Liver (tissue), 9 donors: Measurements from ENCODE around the gene ITCH. TPM values are rescaled to one million over a fixed set of nuclear protein-coding genes. Genes with fewer than 3 reads are reported as not detected.
"Not testable (repeated sequence)": the region's sequence is repeated elsewhere in the genome, so short reads cannot be mapped to it uniquely, and the experiment has no call there.

Experiments used
- DNase-seq: peaks from one replicate; pipeline ENCODE4 v3.0.0-alpha.2; 2017; ENCODE audit warnings: low spot score
- H3K27ac ChIP-seq, 2 donors: one replicate each; pipeline ENCODE4 v1.7.0; 2013; ENCODE audit warnings: inconsistent platforms in 2 of 2, low read length in 2 of 2, control low read depth in 1 of 2, low read depth in 1 of 2, mild to moderate bottlenecking in 1 of 2
- H3K27me3 ChIP-seq, 4 donors: one replicate each; pipeline versions ENCODE4 v1.6.1 to v1.7.0; 2013; ENCODE audit warnings: low read length in 3 of 4, inconsistent platforms in 1 of 4, mild to moderate bottlenecking in 1 of 4, moderate library complexity in 1 of 4; ENCODE audit not compliant: control insufficient read depth in 4 of 4, insufficient read depth in 4 of 4
- H3K36me3 ChIP-seq, 4 donors: one replicate each; pipeline versions ENCODE4 v1.6.1 to v1.7.0; 2013; ENCODE audit warnings: low read length in 3 of 4, mild to moderate bottlenecking in 3 of 4, low read depth in 1 of 4, moderate library complexity in 1 of 4; ENCODE audit not compliant: control insufficient read depth in 4 of 4, insufficient read depth in 3 of 4
- H3K4me1 ChIP-seq, 4 donors: one replicate each; pipeline versions ENCODE4 v1.6.1 to v1.7.0; 2013; ENCODE audit warnings: low read length in 3 of 4, mild to moderate bottlenecking in 3 of 4, moderate library complexity in 1 of 4; ENCODE audit not compliant: control insufficient read depth in 4 of 4, insufficient read depth in 4 of 4
- H3K4me3 ChIP-seq, 3 donors: one replicate each; pipeline versions ENCODE4 v1.6.1 to v1.7.0; 2013; ENCODE audit warnings: low read length in 3 of 3, control low read depth in 1 of 3, low read depth in 1 of 3, mild to moderate bottlenecking in 1 of 3
- H3K9ac ChIP-seq, 2 donors: one replicate each; pipeline ENCODE4 v1.7.0; 2013; ENCODE audit warnings: low read length in 2 of 2, mild to moderate bottlenecking in 2 of 2, moderate library complexity in 2 of 2, control low read depth in 1 of 2, low read depth in 1 of 2
- H3K9me3 ChIP-seq, 4 donors: one replicate each; pipeline versions ENCODE4 v1.6.1 to v1.7.0; 2013; ENCODE audit warnings: low read length in 3 of 4; ENCODE audit not compliant: control insufficient read depth in 4 of 4
- ATF3 ChIP-seq: IDR thresholded peaks from 2 replicates; pipeline ENCODE4 v1.6.1; 2016; ENCODE audit warnings: antibody characterized with exemption
- EGR1 ChIP-seq, 2 donors: IDR thresholded peaks; 2 replicates each; pipeline ENCODE4 v1.6.1; 2016 to 2018; ENCODE audit warnings: antibody characterized with exemption in 2 of 2, low read depth in 2 of 2
- FOXA1 ChIP-seq: IDR thresholded peaks from 2 replicates; pipeline ENCODE4 v1.6.1; 2016; ENCODE audit warnings: antibody characterized with exemption
- FOXA2 ChIP-seq: IDR thresholded peaks from 2 replicates; pipeline ENCODE4 v1.6.1; 2016; ENCODE audit warnings: antibody characterized with exemption
- GABPA ChIP-seq, 2 donors: IDR thresholded peaks in 1 of 2; conservative IDR thresholded peaks in 1 of 2; 2 replicates each; pipeline ENCODE4 v1.6.1; 2016; ENCODE audit warnings: antibody characterized with exemption in 2 of 2, mild to moderate bottlenecking in 1 of 2, moderate library complexity in 1 of 2
- HNF4A ChIP-seq, 2 donors: conservative IDR thresholded peaks; 2 replicates each; pipeline ENCODE4 v1.6.1; 2016; ENCODE audit warnings: antibody characterized with exemption in 2 of 2, mild to moderate bottlenecking in 2 of 2
- HNF4G ChIP-seq: IDR thresholded peaks from 2 replicates; pipeline ENCODE4 v1.6.1; 2016; ENCODE audit warnings: antibody characterized with exemption
- JUND ChIP-seq, 2 donors: IDR thresholded peaks; 2 replicates each; pipeline ENCODE4 v1.6.1; 2016; ENCODE audit warnings: antibody characterized with exemption in 2 of 2
- MAX ChIP-seq: IDR thresholded peaks from 2 replicates; pipeline ENCODE4 v1.6.1; 2016; ENCODE audit warnings: antibody characterized with exemption
- NR2F2 ChIP-seq: IDR thresholded peaks from 2 replicates; pipeline ENCODE4 v1.6.1; 2016; ENCODE audit warnings: antibody characterized with exemption
- RAD21 ChIP-seq, 2 donors: IDR thresholded peaks; 2 replicates each; pipeline ENCODE4 v1.6.1; 2016; ENCODE audit warnings: antibody characterized with exemption in 2 of 2, mild to moderate bottlenecking in 2 of 2
- REST ChIP-seq: IDR thresholded peaks from 2 replicates; pipeline ENCODE4 v1.6.1; 2016; ENCODE audit warnings: antibody characterized with exemption, mild to moderate bottlenecking
- RXRA ChIP-seq, 2 donors: IDR thresholded peaks; 2 replicates each; pipeline ENCODE4 v1.6.1; 2017 to 2018; ENCODE audit warnings: antibody characterized with exemption in 2 of 2, mild to moderate bottlenecking in 1 of 2
- SP1 ChIP-seq: IDR thresholded peaks from 2 replicates; pipeline ENCODE4 v1.6.1; 2018; ENCODE audit warnings: antibody characterized with exemption, mild to moderate bottlenecking
- TAF1 ChIP-seq: conservative IDR thresholded peaks from 2 replicates; pipeline ENCODE4 v1.6.1; 2016; ENCODE audit warnings: antibody characterized with exemption, mild to moderate bottlenecking
- YY1 ChIP-seq: IDR thresholded peaks from 2 replicates; pipeline ENCODE4 v1.6.1; 2016; ENCODE audit warnings: antibody characterized with exemption, mild to moderate bottlenecking
- WGBS: extraction: QIAGEN DNeasy Blood & Tissue Kit; methylation state at CpG from one replicate; pipeline ENCODE4 v1.1.7; 2013; 5-methylcytosine and 5-hydroxymethylcytosine counted together
- polyA plus RNA-seq, 2 donors: library from polyadenylated mRNA; stranded (reverse) in 1 of 2; unstranded in 1 of 2; fragments of 200-250 nt in 1 of 2; fragments of >200 nt in 1 of 2; fragmentation: Nextera tagmentation in 1 of 2; extraction: Ambion mirVana in 1 of 2; gene quantifications; one replicate each; pipeline versions ENCODE4 v1.2.1 to v1.2.3, GENCODE V29; 2013 to 2015
- total RNA-seq, 2 donors: library from RNA; depleted of rRNA; stranded (reverse); fragments of >200 nt; gene quantifications; one replicate each; pipeline ENCODE4 v1.2.3, GENCODE V29; 2014
- donor health status: healthy.
- donor health status: healthy.
- donor health status: healthy.
- donor health status: healthy.
- donor health status: healthy.

Gene ITCH
- total and polyA plus RNA-seq, 4 donors = 14.3 to 85.3 (median 25.8) TPM

- Histone ChIP-seq H3K4me3 (no peak overlapping the region), H3K9ac (no peak overlapping the region), H3K27me3 (no peaks in the 10 kb centered on the region), H3K4me1 (peaks cover 12 to 52% (median 37%) of the 10 kb centered on the region in 4 donors), H3K9me3 (no peaks in the 10 kb centered on the region), H3K27ac (peak overlapping the region in 1 of 2 donors; percentile 7), H3K36me3 (peaks cover 4 to 23% (median 14%) of the 10 kb centered on the region in 4 donors)
- TF ChIP-seq RXRA (IDR thresholded peaks at IDR 0.05) = peak; percentile 30 to 34
- TF ChIP-seq HNF4G = no peak
- peak; percentile 9 for TF ChIP-seq SP1
- TF ChIP-seq HNF4A (conservative IDR thresholded peaks at IDR 0.05) = peak; percentile 41 to 48
- DNase-seq = no peak
- 71% methylated on average over 4 of the region's 4 CpGs for WGBS
These were observed 149.3 kb downstream of the ITCH start for GRCh38 chr20:34512266-34512954.

GRCh38 chr20:34512955-34513419, 149.9 kb downstream of the ITCH start:
- Histone ChIP-seq H3K4me3 (no peak overlapping the region), H3K36me3 (peaks cover 4 to 18% (median 8%) of the 10 kb centered on the region in 4 donors), H3K27me3 (no peaks in the 10 kb centered on the region), H3K9ac (no peak overlapping the region), H3K27ac (peak overlapping the region in 1 of 2 donors; percentile 7), H3K4me1 (peaks cover 12 to 52% (median 37%) of the 10 kb centered on the region in 4 donors), H3K9me3 (no peaks in the 10 kb centered on the region)
- DNase-seq = no peak
- TF ChIP-seq RAD21 (IDR thresholded peaks at IDR 0.05) (no peak), TAF1 (no peak), HNF4A (conservative IDR thresholded peaks at IDR 0.05) (no peak), EGR1 (IDR thresholded peaks at IDR 0.05; ENCODE audit: low read depth in 2 of 2) (no peak), RXRA (IDR thresholded peaks at IDR 0.05) (no peak), FOXA2 (no peak), NR2F2 (no peak), GABPA (IDR thresholded peaks at IDR 0.05 in 1 of 2, conservative IDR thresholded peaks at IDR 0.05 in 1 of 2) (no peak), FOXA1 (no peak), YY1 (no peak), REST (no peak), ATF3 (no peak), HNF4G (no peak), MAX (no peak), JUND (IDR thresholded peaks at IDR 0.05) (no peak)

GRCh38 chr20:34514034-34514433, 151.0 kb downstream of the ITCH start:
- H3K9ac ChIP-seq, H3K36me3 ChIP-seq, H3K9me3 ChIP-seq, H3K4me3 ChIP-seq, H3K27ac ChIP-seq, DNase-seq, H3K27me3 ChIP-seq: not testable (repeated sequence)
- WGBS = 83% methylated on average over 17 of the region's 17 CpGs
- H3K4me1 ChIP-seq = peaks cover 12 to 52% (median 37%) of the 10 kb centered on the region in 4 donors
